Psoas muscle (tissue), 8 donors: ENCODE results near the gene MCFD2. TPM values are rescaled to one million over a fixed set of nuclear protein-coding genes. Genes with fewer than 3 reads are reported as not detected.

Experiments
- ATAC-seq, 4 donors: fragments of 200-7000 bp; cut with Tn5 transposase; one replicate each; pipeline ENCODE4 v1.9.1; 2020; ENCODE audit warnings: moderate library complexity in 3 of 4, mild to moderate bottlenecking in 2 of 4
- DNase-seq, 2 donors: peaks; one replicate each; pipeline ENCODE4 v3.0.0-alpha.2; 2020
- H3K27ac ChIP-seq: fragments of 200-600 bp; one replicate; pipeline ENCODE4 v1.8.0; 2022
- H3K27me3 ChIP-seq, 3 donors: fragments of 200-600 bp in 1 of 3; one replicate each; pipeline versions ENCODE4 v1.6.1 to v1.8.0; 2013 to 2022; ENCODE audit warnings: low read length in 2 of 3, mild to moderate bottlenecking in 2 of 3, moderate library complexity in 1 of 3; ENCODE audit not compliant: insufficient read depth in 3 of 3
- H3K36me3 ChIP-seq, 2 donors: fragments of 200-600 bp in 1 of 2; one replicate each; pipeline versions ENCODE4 v1.6.1 to v1.8.0; 2013 to 2022; ENCODE audit warnings: low read depth in 1 of 2, mild to moderate bottlenecking in 1 of 2, moderate library complexity in 1 of 2; ENCODE audit not compliant: insufficient read depth in 1 of 2
- H3K4me1 ChIP-seq: fragments of 200-600 bp; one replicate; pipeline ENCODE4 v1.8.0; 2022
- H3K4me3 ChIP-seq: fragments of 200-600 bp; one replicate; pipeline ENCODE4 v1.8.0; 2022; ENCODE audit warnings: mild to moderate bottlenecking
- H3K9me3 ChIP-seq: fragments of 200-600 bp; one replicate; pipeline ENCODE4 v1.8.0; 2022
- CTCF ChIP-seq: fragments of 200-600 bp; IDR thresholded peaks from one replicate; pipeline ENCODE4 v1.8.0; 2022; ENCODE audit warnings: antibody characterized with exemption
- WGBS, 3 donors: extraction: QIAGEN DNeasy Blood & Tissue Kit; methylation state at CpG; one replicate each; pipeline versions ENCODE4 v1.1.6 to v1.1.7; 2013; 5-methylcytosine and 5-hydroxymethylcytosine counted together
- intact Hi-C, 2 donors: fragments of 100-400 bp; cut with DNase I; formaldehyde crosslinking; loops; one replicate each; pipeline versions ENCODE4 v1.11.0 to v1.14.2; 2022
- polyA plus RNA-seq, 3 donors: library from polyadenylated mRNA; stranded (reverse); fragments of 200-250 nt; gene quantifications; one replicate each; pipeline ENCODE4 v1.2.3, GENCODE V29; 2013
- total RNA-seq, 4 donors: library from RNA; stranded (reverse); fragmentation: NEBNext Ultra II Directional in 2 of 4; extraction: Animal tissue kit (Norgen Biotek cat#: 25700) in 2 of 4; gene quantifications; one replicate each; pipeline versions ENCODE4 v1.2.1 to v1.2.4, GENCODE V29; 2021 to 2023
- donor health status: healthy with polysubstance abuse.
- donor health status: DM: no; HTN: no; CAD: no; lungs with moderate emphysema.
- donor health status: Bipolar disorder and iron deficiency.
- donor health status: healthy.
- donor health status: DM: yes; HTN: yes; CAD: no.
- donor health status: DM: no; HTN: no; CAD: no.
- donor health status: DM: no; HTN: no; CAD: no.
- donor health status: DM: yes; HTN: yes; CAD: no.

The MCFD2 gene
- total and polyA plus RNA-seq, 7 donors, result 52.2 to 121 (median 86.5) TPM

- H3K36me3 ChIP-seq, result no peaks in the 10 kb centered on the region
- no peaks in the 10 kb centered on the region for H3K27me3 ChIP-seq
- H3K27ac ChIP-seq, result no peak overlapping the region
- no peak for ATAC-seq
- 80 to 83% (median 81%) methylated on average over 4 of the region's 4 CpGs for WGBS, 3 donors
- no peak for TF ChIP-seq CTCF
- no peak for DNase-seq
- intact Hi-C loops, result loop anchor here in 1 of 2 donors (5.0 kb wide), 1 partner anchor 233 kb away; no protein-coding TSS in a partner anchor
- peaks cover 5% of the 10 kb centered on the region for H3K4me1 ChIP-seq
- no peak overlapping the region for H3K4me3 ChIP-seq
- H3K9me3 ChIP-seq, result no peaks in the 10 kb centered on the region
These were observed 30.2 kb downstream of the MCFD2 start for GRCh38 chr2:46885376-46885775.

- Histone ChIP-seq H3K4me3 (no peak overlapping the region), H3K27me3 (no peaks in the 10 kb centered on the region), H3K36me3 (no peaks in the 10 kb centered on the region), H3K27ac (no peak overlapping the region), H3K4me1 (peaks cover 20% of the 10 kb centered on the region), H3K9me3 (no peaks in the 10 kb centered on the region)
- intact Hi-C loops, result no loop called here
- ATAC-seq (no peak), DNase-seq (no peak)
- TF ChIP-seq CTCF, result no peak
These were observed 36.1 kb downstream of the MCFD2 start for GRCh38 chr2:46879511-46879910.

GRCh38 chr2:46878886-46879285 is 36.7 kb downstream of the MCFD2 start:
- DNase-seq (peak in 1 of 2 donors; percentile 43), ATAC-seq (no peak)
- intact Hi-C loops, result no loop called here
- H3K27me3 ChIP-seq, result no peaks in the 10 kb centered on the region
- 31 to 41% (median 38%) methylated on average over 8 of the region's 8 CpGs for WGBS, 3 donors
- TF ChIP-seq CTCF, result no peak
- no peaks in the 10 kb centered on the region for H3K9me3 ChIP-seq
- no peak overlapping the region for H3K27ac ChIP-seq
- no peak overlapping the region for H3K4me3 ChIP-seq
- peaks cover 26% of the 10 kb centered on the region for H3K4me1 ChIP-seq
- no peaks in the 10 kb centered on the region for H3K36me3 ChIP-seq

- intact Hi-C loops, result no loop called here
- peaks cover 32% of the 10 kb centered on the region for H3K4me1 ChIP-seq
- WGBS, 3 donors, result 89 to 95% (median 90%) methylated on average over 5 of the region's 5 CpGs
These were observed 37.2 kb downstream of the MCFD2 start for GRCh38 chr2:46878240-46878877.

More at GRCh38 chr2:46878240-46878877, 37.2 kb downstream of the MCFD2 start:
- ATAC-seq, result no peak
- DNase-seq, result no peak
- H3K27me3 ChIP-seq, result no peaks in the 10 kb centered on the region
- H3K27ac ChIP-seq, result no peak overlapping the region
- H3K36me3 ChIP-seq, result no peaks in the 10 kb centered on the region
- no peak for TF ChIP-seq CTCF
- no peaks in the 10 kb centered on the region for H3K9me3 ChIP-seq
- H3K4me3 ChIP-seq, result no peak overlapping the region
